PC-3 (cell line): Measurements from ENCODE around the gene DPM2.

ENCODE experiments used
- CTCF ChIP-seq: fragments of 300-600 bp; sonication (generic); conservative IDR thresholded peaks from 2 replicates; pipeline ENCODE4 v1.5.1; 2017; ENCODE audit warnings: antibody characterized with exemption, low read depth, mild to moderate bottlenecking, low read length
- EZH2 ChIP-seq: fragments of 300-600 bp; sonication (generic); IDR thresholded peaks from one replicate; pipeline ENCODE4 v1.6.1; 2017; ENCODE audit warnings: antibody characterized with exemption, mild to moderate bottlenecking, low read length; ENCODE audit not compliant: unreplicated experiment
- EZH2phosphoT487 ChIP-seq: fragments of 300-600 bp; sonication (generic); IDR thresholded peaks from 2 replicates; pipeline ENCODE4 v1.6.1; 2018; ENCODE audit warnings: mild to moderate bottlenecking, antibody characterized with exemption, low read length, borderline replicate concordance

- TF ChIP-seq CTCF (peak; percentile 77), EZH2phosphoT487 (no peak), EZH2 (no peak)
These were observed 16.0 kb downstream of the DPM2 start for GRCh38 chr9:127921557-127922120.
